K562 (cell line): Measurements from ENCODE around the gene TAS1R3.

Source experiments
- ZEB2 ChIP-seq: fragments of 450-650 bp; IDR thresholded peaks from 2 replicates; pipeline ENCODE4 v1.6.1; 2016
- TF ChIP-seq, protein P1 (sequence below), 3 experiments: IDR thresholded peaks in 2 of 3; conservative IDR thresholded peaks in 1 of 3; 2 replicates each; pipeline ENCODE4 v1.5.1; 2011 to 2012; ENCODE audit warnings: low read length in 3 of 3, mild to moderate bottlenecking in 3 of 3, control low read depth in 2 of 3, improper control_type of control experiment in 1 of 3, inconsistent platforms in 1 of 3, low read depth in 1 of 3, mixed read lengths in 1 of 3, moderate library complexity in 1 of 3; ENCODE audit not compliant: insufficient read depth in 2 of 3

DNA sequence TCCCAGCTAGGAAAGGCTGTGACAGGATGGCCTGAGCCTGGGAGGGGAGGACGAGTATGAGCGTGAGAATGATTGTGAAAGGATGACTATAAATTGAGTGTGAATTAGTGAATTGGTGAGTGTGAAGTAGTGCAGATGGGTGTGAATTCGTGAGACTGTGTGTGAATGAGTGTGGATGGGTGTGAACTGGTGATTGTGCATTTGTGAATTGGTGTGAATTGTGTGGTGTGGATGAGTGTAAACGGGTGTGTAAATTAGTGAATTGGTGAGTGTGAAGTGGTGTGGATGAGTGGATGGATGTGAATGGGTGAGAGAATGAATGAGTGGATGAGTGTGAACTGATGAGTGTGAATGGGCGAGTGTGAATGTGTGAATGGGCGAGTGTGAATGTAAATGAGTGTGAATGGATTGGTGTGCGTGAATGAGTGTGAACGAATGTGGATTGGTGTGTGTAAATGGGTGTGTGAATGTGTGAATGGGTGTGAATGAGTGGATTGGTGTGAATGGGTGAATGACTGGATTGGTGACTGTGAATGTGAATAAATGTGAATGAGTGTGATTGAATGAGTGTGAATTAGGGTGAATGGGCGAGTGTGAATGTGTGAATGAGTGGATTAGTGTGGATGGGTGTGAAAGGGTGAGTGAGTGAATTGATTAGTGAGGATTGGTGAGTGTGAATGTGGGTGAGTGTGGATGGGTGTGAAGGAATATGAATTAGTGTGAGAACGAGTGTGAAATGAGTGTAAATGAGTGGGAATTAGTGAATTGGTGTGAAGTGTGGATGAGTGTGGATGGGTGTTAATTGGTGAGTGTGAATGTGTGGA, 35.0 kb downstream of the TAS1R3 start:
- TF ChIP-seq, protein P1, sequence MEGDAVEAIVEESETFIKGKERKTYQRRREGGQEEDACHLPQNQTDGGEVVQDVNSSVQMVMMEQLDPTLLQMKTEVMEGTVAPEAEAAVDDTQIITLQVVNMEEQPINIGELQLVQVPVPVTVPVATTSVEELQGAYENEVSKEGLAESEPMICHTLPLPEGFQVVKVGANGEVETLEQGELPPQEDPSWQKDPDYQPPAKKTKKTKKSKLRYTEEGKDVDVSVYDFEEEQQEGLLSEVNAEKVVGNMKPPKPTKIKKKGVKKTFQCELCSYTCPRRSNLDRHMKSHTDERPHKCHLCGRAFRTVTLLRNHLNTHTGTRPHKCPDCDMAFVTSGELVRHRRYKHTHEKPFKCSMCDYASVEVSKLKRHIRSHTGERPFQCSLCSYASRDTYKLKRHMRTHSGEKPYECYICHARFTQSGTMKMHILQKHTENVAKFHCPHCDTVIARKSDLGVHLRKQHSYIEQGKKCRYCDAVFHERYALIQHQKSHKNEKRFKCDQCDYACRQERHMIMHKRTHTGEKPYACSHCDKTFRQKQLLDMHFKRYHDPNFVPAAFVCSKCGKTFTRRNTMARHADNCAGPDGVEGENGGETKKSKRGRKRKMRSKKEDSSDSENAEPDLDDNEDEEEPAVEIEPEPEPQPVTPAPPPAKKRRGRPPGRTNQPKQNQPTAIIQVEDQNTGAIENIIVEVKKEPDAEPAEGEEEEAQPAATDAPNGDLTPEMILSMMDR (IDR thresholded peaks at IDR 0.05 in 2 of 3, conservative IDR thresholded peaks at IDR 0.05 in 1 of 3; ENCODE audit: insufficient read depth in 2 of 3, low read depth in 1 of 3, low read length in 3 of 3), result no peak
- TF ChIP-seq ZEB2, result no peak
